ENCODE measurements around the gene FCRLB.

DNA sequence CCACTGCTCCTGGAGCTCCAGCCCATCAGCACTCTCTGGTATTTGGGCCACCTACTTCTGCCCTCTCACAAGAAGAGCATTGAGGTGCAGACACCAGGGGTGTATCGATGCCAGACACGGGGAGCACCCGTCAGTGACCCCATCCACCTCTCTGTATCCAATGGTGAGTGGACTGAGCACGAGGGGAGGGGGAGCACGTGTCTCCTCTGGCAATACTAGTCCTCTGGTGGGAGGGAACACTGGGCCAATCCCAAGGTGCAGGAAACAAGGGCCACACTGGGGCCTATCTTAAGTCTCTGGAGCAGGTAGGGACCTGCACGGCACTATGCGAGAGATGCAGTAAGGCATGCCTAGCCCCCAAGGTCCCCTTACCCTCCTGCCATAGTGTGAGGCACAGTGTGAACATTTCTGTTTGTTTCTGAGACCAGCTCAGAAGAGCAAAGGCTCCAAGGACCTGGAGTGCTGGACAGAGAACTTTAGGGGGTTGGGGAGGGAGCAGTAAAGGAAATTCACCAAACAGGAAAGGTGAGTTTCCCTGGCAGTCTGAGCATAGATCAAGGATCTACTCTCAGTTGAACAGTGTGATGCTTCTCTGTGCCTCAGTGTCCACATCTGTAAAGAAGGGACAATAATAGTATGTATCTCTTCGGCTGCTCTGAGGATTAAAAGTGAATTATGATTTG is 2.3 kb downstream of the FCRLB start:
- TF ChIP-seq, protein P1, sequence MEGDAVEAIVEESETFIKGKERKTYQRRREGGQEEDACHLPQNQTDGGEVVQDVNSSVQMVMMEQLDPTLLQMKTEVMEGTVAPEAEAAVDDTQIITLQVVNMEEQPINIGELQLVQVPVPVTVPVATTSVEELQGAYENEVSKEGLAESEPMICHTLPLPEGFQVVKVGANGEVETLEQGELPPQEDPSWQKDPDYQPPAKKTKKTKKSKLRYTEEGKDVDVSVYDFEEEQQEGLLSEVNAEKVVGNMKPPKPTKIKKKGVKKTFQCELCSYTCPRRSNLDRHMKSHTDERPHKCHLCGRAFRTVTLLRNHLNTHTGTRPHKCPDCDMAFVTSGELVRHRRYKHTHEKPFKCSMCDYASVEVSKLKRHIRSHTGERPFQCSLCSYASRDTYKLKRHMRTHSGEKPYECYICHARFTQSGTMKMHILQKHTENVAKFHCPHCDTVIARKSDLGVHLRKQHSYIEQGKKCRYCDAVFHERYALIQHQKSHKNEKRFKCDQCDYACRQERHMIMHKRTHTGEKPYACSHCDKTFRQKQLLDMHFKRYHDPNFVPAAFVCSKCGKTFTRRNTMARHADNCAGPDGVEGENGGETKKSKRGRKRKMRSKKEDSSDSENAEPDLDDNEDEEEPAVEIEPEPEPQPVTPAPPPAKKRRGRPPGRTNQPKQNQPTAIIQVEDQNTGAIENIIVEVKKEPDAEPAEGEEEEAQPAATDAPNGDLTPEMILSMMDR (IDR thresholded peaks at IDR 0.05; ENCODE audit: borderline replicate concordance, extremely low read depth, low read length, poor library complexity, severe bottlenecking): no peak
- no peak for TF ChIP-seq EZH2 (IDR thresholded peaks at IDR 0.05; ENCODE audit: borderline replicate concordance, low read depth, low read length, severe bottlenecking)
